ENCODE data around the gene AKAP6.

The AKAP6 gene

DNA sequence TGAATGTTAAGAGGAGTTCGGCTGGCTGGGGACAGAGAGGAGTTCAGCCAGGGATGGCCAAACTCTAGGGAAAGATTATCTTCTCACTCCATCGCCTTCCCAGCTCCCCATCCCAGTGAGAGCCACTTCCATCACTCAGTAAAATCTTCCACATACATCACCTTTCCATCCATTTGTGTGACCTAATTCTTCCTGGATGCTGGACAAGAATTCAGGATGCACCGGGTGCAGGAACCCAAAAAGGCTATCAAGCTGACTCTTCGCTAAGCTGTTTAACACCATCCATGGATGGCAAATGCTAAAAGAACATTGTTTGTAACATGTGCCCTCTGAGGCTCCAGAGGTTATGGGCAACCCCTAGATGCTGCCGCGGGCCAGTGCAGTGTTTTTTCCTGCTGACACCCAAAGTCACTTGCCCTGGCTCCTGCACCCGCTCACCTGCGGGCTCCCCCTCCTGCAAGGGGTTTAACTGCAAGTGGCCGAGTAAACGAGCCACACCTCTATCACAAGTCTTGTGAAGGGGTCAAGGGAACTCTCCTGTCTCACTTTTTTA is 393.6 kb downstream of the AKAP6 start:
- FAIRE-seq (no peak), DNase-seq (ENCODE audit: insufficient read length, low spot score) (no peak)

DNA sequence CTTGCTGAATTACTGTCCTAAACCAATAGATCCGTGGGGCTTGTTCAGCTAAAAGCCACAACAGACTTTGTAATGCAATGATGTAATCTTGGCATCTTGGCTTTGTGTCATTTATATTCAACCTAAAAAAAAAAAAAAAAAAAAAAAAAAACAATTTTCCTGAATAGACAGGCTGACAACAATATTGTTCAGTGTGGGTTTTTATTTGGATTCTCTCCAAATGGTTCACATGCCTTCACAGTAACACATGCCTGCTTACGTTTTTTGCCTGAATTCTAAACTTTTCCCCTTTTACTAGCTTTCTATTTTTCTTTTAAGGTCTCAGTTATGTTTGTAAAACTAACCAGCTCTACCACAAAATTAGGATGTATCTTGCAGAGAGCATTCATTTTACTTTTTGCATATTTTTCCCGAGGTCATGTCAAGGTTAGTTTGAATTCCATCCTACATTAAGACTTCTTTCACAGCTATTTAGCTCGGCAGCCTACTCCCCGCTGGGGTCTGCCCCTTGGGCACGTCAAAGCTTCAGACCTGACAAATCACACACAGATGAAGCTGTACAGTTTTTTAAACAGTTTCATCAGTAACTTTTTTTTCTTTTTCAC is 395.9 kb downstream of the AKAP6 start:
- FAIRE-seq: no peak
- peak; percentile 27 for DNase-seq (ENCODE audit: insufficient read length, low spot score)

DNA sequence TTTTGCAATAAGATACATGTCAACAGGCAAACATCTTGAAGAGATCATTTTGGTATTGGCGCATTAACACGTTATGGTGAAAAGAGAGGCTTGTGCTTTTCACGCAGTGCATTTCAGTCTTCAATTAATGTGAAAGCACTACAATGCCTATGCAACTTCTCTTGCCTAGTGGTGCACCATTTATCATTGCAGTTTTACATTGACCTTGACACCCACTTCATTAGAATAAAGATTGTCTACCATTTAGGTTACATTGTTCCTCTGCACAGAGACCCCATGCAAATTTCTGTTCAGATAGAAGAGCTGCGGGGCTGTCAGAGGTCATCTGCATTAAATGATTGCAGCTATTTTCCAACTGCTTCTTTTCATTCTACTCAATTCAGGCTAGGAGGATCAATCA is 397.4 kb downstream of the AKAP6 start:
- FAIRE-seq (no peak), DNase-seq (ENCODE audit: insufficient read length, low spot score) (no peak)

DNA sequence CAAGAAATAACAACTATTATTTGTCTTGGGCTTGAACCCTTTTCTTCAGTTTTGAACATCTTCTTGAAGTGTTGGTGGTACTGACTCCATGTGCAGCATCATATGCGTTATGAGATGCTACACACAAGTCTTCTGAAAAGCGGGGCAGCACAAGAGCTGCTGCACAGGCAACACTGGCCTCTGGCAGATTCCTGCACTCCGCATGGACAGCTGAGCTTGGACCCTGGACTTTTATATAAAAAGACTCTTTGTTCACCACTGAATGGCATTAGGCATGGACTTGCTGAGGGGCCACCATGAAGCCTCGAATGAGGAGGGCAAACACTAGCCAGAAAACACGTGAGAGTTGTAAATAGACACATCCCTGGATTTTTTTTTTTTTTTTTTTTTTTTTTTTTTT is 398.7 kb downstream of the AKAP6 start:
- FAIRE-seq: no peak

DNA sequence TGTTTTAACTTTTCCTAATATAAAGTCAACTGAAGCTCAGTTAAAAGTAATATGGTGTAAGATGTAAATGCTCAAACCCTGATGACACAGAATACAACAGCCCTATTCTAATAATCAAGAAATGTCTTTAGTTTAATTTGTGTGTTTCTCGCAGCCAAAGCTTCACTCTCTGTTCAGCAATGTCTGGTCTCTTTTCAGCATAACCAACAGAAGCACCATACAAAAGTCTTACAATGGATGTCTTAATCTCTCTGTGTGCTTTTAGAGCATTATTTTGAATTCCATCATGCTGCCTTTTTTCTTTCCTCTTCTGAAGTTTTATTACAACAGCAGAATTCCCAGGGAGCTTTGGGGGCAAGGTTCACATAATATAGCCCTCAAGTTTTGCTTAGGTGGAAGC is 399.4 kb downstream of the AKAP6 start:
- DNase-seq (ENCODE audit: insufficient read length, low spot score): no peak
- no peak for FAIRE-seq

More for the DNA sequence above, 398.7 kb downstream of the AKAP6 start:
- no peak for DNase-seq (ENCODE audit: insufficient read length, low spot score)

DNA sequence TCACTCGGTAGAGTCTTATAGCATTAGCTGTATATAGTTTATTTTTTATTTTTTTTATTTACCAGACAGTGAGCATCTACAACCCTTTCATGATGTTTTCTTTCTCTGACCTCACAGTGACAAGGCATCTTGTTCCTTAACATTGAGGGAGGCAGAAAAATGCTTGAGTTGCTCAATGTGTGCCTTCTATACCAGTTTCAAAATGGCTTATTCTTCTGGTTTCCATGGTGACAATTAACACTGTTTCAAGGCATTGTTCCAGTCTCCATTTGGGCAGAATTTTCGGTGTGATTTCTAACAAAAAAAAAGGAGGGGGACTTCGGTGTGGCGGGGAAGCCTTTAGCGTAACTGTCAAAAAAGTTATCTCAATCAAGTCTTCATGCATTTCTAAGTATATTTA is 399.9 kb downstream of the AKAP6 start:
- no peak for DNase-seq (ENCODE audit: insufficient read length, low spot score)
- no peak for FAIRE-seq

DNA sequence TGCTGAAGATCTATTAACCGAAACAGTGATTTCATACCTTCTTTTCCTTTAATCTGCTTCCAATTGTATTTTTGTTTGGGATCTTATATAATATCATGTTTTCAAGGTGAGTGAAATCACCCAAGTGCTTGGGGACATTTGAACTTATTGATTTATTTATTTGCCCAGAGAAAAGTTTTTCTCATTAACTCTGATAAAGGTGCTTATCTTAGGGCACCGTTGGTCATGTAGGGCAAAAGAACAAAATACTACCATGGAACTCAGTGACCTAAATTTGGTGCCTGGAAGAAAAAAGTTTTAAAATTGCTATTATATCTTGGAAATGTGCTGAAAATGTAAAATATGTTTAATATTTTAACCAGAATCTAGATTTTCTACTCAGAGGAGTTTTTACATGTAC is 402.2 kb downstream of the AKAP6 start:
- DNase-seq (ENCODE audit: insufficient read length, low spot score) (no peak), FAIRE-seq (no peak)

DNA sequence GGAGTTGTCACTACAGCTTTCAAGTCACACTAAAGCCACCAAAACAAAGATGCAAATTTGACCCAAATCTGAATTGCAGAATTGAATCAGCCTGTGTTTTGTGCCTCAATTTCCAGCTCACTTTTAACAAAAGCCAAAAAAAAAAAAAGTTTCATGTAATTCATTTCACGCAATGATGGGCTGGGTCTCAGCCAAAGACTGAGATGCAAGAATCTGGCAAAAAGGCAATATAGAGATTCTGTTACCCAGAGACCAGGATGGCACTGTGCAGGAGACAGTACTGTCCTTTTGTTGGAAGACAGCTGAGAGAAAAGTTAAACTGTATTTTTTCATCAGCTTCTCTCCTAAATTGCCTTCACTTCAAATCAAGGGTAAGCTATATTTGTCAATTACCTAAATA is 403.9 kb downstream of the AKAP6 start:
- FAIRE-seq: no peak
- no peak for DNase-seq (ENCODE audit: insufficient read length, low spot score)

DNA sequence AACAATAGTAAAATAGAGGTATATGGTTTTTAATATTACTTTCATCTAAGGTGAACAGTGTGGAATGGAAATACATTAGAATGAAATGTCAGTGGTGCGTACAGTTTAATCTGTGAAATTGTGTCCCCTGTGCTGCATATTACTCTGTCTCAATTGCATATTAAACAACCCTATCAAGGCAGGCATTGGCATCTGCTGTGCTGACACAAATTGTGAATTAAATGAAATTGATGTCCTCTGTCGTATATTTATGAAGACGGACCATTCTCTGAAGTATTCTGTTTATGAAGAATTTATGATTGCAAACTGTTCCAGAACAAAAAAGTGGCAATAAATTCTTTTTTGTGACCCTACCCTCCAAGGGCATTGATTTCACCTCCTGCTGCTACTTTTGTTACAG is 405.2 kb downstream of the AKAP6 start:
- FAIRE-seq: no peak
- no peak for DNase-seq (ENCODE audit: insufficient read length, low spot score)

DNA sequence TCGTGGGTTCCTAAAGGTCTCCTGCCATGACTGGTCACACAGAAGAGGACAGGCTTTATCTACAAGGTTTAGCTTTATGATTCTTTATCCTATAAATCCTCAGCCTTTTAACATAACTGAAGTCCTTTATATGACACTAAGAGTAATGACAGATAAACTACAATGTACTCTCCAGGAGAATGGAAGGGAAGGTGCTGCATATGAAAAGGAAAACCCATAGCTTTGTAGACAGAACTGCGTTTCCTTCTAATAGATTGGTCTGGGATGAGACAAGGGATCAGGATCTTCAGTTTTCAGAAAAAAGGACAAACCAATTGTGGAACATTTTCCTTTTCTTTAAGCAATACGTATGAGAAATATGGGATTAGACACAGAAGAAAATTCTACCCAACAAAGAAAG is 408.5 kb downstream of the AKAP6 start:
- no peak for FAIRE-seq
- DNase-seq (ENCODE audit: insufficient read length, low spot score): no peak

DNA sequence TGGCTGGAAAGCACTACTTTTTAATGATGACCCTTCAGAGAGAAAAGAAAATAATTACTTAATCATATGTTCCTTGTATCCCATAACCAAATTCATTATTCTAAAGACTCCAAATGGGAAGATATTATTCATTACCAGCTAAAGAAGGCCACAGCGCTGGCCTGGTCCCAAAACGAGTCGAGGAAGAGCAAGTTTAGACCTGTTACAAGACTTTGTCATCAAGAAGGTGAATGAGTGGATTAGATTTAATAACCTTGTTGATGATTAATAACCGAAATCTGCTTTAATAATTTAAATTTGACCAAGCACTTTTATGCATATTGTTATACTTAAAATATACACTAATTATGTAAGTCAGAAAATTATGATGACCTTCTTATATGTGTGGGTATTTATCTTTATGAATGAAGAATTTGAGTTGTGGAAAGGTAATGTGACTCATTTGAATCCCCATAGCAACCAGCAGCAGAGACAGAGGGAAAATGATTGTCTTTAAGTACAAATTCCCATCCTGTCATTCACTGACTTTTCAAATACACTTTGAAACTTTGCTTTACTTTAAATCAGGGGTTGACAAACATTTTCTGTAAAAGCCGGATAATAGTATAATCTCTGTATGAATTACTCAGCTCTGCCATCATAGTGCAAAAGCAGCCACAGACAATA is 409.2 kb downstream of the AKAP6 start:
- no peak for DNase-seq (ENCODE audit: insufficient read length, low spot score)
- no peak for FAIRE-seq

DNA sequence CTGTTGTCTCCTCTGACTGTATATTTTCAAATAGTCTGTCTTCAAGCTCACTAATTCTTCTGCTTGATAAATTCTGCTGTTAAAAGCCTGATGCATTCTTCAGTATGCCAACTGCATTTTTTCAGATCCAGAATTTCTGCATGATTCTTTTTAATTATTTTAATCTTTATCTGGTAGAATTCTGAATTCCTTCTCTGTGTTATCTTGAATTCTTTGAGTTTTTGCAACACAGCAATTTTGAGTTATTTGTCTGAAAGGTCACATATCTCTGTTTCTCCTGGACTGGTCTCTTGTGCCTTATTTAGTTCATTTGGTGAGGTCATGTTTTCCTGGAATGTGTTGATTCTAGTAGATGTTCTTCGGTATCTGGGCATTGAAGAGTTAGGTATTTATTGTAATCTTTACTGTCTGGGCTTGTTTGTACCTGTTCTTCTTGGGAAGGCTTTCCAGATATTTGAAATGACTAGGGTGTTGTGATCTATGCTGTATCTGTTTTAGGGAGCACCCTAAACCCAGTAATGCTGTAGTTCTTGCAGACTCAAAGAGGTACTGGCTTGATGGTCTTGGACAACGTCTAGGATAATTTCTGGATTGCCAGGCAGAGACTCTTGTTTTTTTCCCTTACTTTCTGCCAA is 415.8 kb downstream of the AKAP6 start:
- no peak for FAIRE-seq

DNA sequence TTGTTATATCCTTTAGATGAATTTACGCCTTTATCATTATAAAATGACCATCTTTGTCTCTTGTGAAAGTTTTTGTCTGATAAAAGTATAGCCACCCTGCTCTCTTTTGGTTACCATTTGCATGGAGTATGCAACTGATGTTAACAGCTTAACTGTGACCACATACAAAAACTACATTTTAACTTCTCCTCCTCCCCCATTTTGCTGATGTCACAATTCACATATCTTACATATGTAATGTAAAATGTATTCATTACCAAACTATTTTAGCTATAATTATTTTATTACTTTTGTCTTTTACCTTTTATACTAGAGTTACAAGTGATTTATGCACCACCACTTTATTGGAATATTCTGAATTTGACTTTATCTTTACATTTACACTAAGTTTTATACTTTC is 425.1 kb downstream of the AKAP6 start:
- DNase-seq (ENCODE audit: insufficient read length, low spot score) (no peak), FAIRE-seq (no peak)

More for the DNA sequence above, 415.8 kb downstream of the AKAP6 start:
- no peak for DNase-seq (ENCODE audit: insufficient read length, low spot score)

DNA sequence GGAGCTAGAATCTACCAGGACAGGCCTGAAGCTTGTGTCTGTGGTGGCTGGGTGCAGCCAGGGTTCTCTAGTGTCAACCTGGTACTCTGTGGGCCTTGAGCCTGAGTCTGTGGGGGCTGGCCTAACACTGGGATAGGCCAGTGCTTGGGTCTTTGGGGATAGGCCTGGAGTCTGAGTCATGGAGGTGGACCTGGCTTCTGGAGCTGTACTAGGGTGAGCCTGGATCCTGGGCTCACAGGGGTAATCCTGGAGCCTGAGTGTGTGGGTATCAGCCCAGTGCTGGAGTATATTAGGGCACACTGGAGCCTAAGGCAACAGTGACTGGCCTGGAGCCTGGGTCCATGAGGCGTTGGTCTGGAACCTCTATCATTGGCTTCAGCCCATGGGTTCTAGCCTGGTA is 427.1 kb downstream of the AKAP6 start:
- FAIRE-seq: no peak
- DNase-seq (ENCODE audit: insufficient read length, low spot score): no peak

DNA sequence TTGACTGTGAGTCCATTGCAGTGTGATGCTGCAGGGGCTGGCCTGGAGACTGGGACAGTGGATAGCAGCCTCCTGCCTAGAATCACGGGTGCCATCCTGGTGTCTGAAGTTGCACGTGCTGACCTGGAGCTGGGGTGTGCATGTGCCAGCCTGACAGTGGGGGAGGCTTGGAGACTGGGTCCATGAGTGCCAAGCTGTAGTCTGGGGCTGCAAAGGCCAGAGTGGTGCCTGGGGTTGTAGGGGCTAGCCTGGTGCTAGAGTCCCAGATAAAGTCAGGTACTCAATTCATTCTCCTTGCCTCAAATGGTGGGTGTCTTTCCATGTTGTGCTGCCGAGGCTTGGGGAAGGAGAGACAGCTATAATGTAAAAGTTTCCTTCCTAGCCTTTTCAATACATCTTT is 427.7 kb downstream of the AKAP6 start:
- FAIRE-seq: no peak
- no peak for DNase-seq (ENCODE audit: insufficient read length, low spot score)

DNA sequence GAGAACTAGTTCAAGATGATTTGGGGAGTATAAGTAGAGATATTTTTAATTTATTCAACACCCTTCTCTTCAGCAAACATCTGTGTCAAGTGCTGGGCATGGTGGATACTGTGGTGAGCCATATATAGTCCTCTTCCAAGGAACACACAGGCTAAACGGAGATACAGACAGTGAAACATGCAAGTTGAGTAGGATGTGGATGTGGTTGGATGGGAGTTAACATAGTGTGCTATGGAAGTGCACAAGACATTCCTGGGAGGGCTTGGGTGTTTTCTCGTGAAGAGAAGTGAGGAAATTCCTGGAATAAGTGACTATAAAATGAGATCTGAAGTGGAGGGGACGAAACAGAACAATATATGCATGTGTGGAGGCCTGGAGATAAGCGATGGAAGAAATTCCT is 428.5 kb downstream of the AKAP6 start:
- no peak for DNase-seq (ENCODE audit: insufficient read length, low spot score)
- FAIRE-seq: no peak

DNA sequence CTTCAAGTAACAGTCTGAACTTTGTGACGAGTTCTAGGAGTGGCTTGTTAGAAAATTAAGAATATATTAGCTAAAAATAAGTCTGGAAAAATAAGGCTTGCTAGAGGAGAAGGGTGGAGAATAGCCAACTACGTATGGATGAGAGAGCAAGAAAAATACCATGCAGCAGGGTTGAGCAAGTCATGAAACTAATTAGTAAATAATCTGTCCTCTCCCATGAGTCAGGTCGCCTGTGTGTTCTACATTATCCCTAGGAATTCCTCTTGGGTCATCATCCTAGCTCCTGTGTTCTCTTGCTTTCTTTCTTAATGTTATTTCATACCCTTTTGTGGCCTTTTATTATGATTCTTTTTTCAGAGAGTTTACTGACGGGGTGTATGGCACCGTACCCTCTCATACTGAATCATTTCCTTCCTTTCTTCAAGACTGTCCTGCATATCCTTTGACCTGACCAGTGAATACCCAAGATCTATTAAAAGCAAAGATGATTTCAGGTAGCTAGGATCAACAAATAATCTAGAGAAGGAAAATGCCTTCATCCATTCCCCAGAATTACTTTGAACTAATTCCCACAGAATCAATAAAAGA is 432.4 kb downstream of the AKAP6 start:
- FAIRE-seq: no peak

DNA sequence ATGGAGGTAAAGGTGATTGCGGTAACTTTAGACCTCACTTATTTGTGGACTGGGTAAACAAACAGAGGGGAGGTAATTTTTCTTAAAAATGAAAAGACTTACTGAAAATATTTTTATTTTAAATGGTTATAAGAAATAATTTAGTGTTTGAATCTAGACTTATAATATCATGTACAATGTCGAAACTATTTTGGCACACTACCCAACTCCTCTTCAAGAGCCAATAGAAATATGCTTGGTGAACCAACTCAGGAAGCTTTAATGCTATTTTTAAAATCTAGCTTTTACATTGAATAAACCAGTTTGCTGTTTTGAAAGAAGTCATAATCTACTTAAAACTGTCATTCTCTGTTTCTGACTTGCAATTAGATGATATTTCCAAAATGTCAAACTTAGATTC is 433.8 kb downstream of the AKAP6 start:
- FAIRE-seq (no peak), DNase-seq (ENCODE audit: insufficient read length, low spot score) (no peak)

More for the DNA sequence above, 432.4 kb downstream of the AKAP6 start:
- no peak for DNase-seq (ENCODE audit: insufficient read length, low spot score)

DNA sequence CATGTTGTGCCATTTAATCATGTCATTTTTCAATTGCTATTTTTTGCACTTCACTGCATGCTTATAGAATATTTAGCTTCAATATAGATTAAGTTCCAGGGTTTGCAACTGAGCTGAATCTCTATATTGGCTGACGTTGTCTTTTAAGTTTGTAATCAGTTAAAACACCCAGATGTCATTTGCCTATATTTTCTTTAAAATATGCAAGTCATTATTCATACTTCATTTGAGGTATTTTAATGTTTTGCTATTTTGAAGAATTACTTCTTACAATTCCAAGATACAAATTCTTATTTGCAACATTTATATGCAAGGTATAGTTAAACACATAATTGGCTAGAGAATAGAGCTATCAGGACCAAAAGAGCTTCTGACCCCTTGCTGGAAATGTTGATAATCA is 434.6 kb downstream of the AKAP6 start:
- no peak for FAIRE-seq

DNA sequence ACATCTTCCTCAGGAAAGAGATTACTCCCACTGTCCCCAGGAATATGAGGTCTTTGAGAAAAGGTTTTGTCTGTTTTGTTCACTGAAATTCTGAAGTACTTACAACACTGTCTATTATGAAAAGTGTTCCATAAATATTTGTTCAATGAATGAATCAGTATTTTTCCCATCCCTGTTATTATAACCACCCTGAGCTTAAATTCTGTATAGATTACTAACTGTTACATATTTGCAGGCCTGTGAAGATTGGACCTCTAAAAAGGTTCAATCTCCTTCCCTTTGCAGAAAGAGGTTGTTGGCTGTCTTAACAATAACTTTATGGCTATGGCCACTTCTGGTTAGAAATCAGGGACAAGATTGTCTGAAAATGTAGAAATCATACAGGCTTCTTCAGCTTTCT is 435.0 kb downstream of the AKAP6 start:
- FAIRE-seq (no peak), DNase-seq (ENCODE audit: insufficient read length, low spot score) (no peak)

More for the DNA sequence above, 434.6 kb downstream of the AKAP6 start:
- no peak for DNase-seq (ENCODE audit: insufficient read length, low spot score)

DNA sequence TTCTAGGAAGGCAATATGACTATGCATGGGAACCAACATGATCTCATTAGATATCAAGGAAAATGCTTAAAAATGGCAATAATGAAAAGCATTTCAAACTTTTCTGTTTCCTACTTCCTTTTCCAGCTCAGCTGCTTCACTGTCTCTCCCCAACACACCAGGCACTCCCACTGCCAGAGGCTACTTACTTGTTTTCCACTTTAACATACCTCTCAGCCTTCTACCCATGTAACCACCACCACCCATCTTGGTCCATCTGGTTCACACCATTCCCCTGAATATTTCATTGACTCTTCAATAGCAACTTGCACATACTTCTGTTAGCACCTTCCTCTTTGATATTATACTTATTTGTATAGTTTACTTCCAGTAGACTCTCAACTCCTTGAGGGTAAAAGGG is 441.3 kb downstream of the AKAP6 start:
- FAIRE-seq (no peak), DNase-seq (ENCODE audit: insufficient read length, low spot score) (no peak)

DNA sequence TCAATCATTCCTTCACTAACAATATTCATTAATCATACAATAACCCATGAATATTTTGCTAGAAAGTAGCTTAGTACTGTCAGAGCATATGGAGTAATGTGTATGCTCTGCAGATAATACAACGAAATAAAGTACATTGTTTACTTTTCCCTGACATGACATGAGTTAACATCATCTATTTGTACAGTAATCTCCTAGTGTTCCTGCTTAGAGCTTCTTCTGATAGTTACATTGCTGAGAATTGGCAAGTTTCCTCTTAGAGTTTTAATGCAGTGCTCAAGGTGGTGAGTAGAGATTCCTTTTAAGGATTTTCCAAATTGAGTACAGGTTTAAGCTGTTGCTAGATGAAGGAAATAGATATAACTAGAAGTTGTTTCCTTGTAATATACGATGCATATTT is 445.1 kb downstream of the AKAP6 start:
- FAIRE-seq (no peak), DNase-seq (ENCODE audit: insufficient read length, low spot score) (no peak)

All from HTR-8/SVneo (cell line).